H9 (cell line): Measurements from ENCODE around the gene ANKRD13C. TPM values are rescaled to one million over a fixed set of nuclear protein-coding genes. Genes with fewer than 3 reads are reported as not detected.

Experiments
- DNase-seq: peaks from one replicate; pipeline ENCODE4 v3.0.0-alpha.2; 2017
- H2AFZ ChIP-seq: one replicate; pipeline ENCODE4 v1.6.1; 2013; ENCODE audit warnings: mild to moderate bottlenecking, low read length, control low read depth, moderate library complexity
- H2AK5ac ChIP-seq: 2 replicates; pipeline ENCODE4 v1.6.1; 2013; ENCODE audit warnings: low read length, control low read depth, mixed read lengths; ENCODE audit not compliant: insufficient read length
- H2BK120ac ChIP-seq: one replicate; pipeline ENCODE4 v1.6.1; 2013; ENCODE audit warnings: low read depth, mild to moderate bottlenecking, low read length, control low read depth, inconsistent platforms; ENCODE audit not compliant: poor library complexity, severe bottlenecking
- H2BK12ac ChIP-seq: 2 replicates; pipeline ENCODE4 v1.6.1; 2013; ENCODE audit warnings: low read length, control low read depth, mixed read lengths, low read depth; ENCODE audit not compliant: insufficient read length
- H2BK15ac ChIP-seq: 2 replicates; pipeline ENCODE4 v1.6.1; 2013; ENCODE audit warnings: low read depth, low read length, control low read depth
- H2BK20ac ChIP-seq: one replicate; pipeline ENCODE4 v1.6.1; 2013; ENCODE audit warnings: low read depth, mild to moderate bottlenecking, low read length, control low read depth, inconsistent platforms; ENCODE audit not compliant: poor library complexity, severe bottlenecking
- H2BK5ac ChIP-seq: 2 replicates; pipeline ENCODE4 v1.6.1; 2013; ENCODE audit warnings: low read length, control low read depth, mixed read lengths; ENCODE audit not compliant: insufficient read length
- H3K14ac ChIP-seq: 2 replicates; pipeline ENCODE4 v1.6.1; 2013; ENCODE audit warnings: low read length, control low read depth; ENCODE audit not compliant: insufficient read depth
- H3K18ac ChIP-seq: 2 replicates; pipeline ENCODE4 v1.6.1; 2013; ENCODE audit warnings: low read depth, mild to moderate bottlenecking, mixed read lengths, low read length, control low read depth; ENCODE audit not compliant: insufficient read length
- H3K23ac ChIP-seq: 2 replicates; pipeline ENCODE4 v1.6.1; 2013; ENCODE audit warnings: low read length, control low read depth, mixed read lengths, low read depth; ENCODE audit not compliant: insufficient read length
- H3K23me2 ChIP-seq: 2 replicates; pipeline ENCODE4 v1.6.1; 2013; ENCODE audit warnings: low read depth, mild to moderate bottlenecking, mixed read lengths, low read length, control low read depth; ENCODE audit not compliant: insufficient read length, poor library complexity, severe bottlenecking
- H3K27ac ChIP-seq: 2 replicates; pipeline ENCODE4 v1.5.1; 2013; ENCODE audit warnings: low read length, control low read depth, mixed read lengths, low read depth; ENCODE audit not compliant: insufficient read length
- H3K27me3 ChIP-seq: 2 replicates; pipeline ENCODE4 v1.6.1; 2013; ENCODE audit warnings: low read length, control low read depth, inconsistent platforms; ENCODE audit not compliant: insufficient read depth
- H3K4ac ChIP-seq: 2 replicates; pipeline ENCODE4 v1.6.1; 2013; ENCODE audit warnings: low read depth, mild to moderate bottlenecking, control low read depth, inconsistent platforms, low read length, moderate library complexity
- H3K4me1 ChIP-seq: 2 replicates; pipeline ENCODE4 v1.6.1; 2013; ENCODE audit warnings: low read length, control low read depth, inconsistent platforms; ENCODE audit not compliant: insufficient read depth
- H3K4me2 ChIP-seq: 2 replicates; pipeline ENCODE4 v1.6.1; 2013; ENCODE audit warnings: low read length, control low read depth, mixed read lengths; ENCODE audit not compliant: insufficient read length, insufficient read depth
- H3K56ac ChIP-seq: 2 replicates; pipeline ENCODE4 v1.6.1; 2013; ENCODE audit warnings: low read depth, mild to moderate bottlenecking, mixed read lengths, low read length, control low read depth; ENCODE audit not compliant: insufficient read length
- H3K79me1 ChIP-seq: 2 replicates; pipeline ENCODE4 v1.6.1; 2013; ENCODE audit warnings: low read depth, mild to moderate bottlenecking, moderate library complexity, low read length, control low read depth, inconsistent platforms; ENCODE audit not compliant: insufficient read depth, poor library complexity, severe bottlenecking
- H3K79me2 ChIP-seq: 2 replicates; pipeline ENCODE4 v1.6.1; 2013; ENCODE audit warnings: low read length, control low read depth, inconsistent platforms; ENCODE audit not compliant: insufficient read depth
- H3K9ac ChIP-seq: 2 replicates; pipeline ENCODE4 v1.6.1; 2013; ENCODE audit warnings: low read length, control low read depth, mixed read lengths; ENCODE audit not compliant: insufficient read length; ENCODE audit errors: extremely low read depth
- H3K9me3 ChIP-seq: one replicate; pipeline ENCODE4 v1.6.1; 2013; ENCODE audit warnings: low read depth, low read length, inconsistent platforms; ENCODE audit not compliant: control insufficient read depth
- H3T11ph ChIP-seq: one replicate; pipeline ENCODE4 v1.6.1; 2013; ENCODE audit warnings: mild to moderate bottlenecking, low read length, control low read depth, inconsistent platforms
- H4K20me1 ChIP-seq: one replicate; pipeline ENCODE4 v1.6.1; 2013; ENCODE audit not compliant: control insufficient read depth, insufficient read length, insufficient read depth
- H4K5ac ChIP-seq: 2 replicates; pipeline ENCODE4 v1.6.1; 2013; ENCODE audit warnings: low read depth, mild to moderate bottlenecking, mixed read lengths, low read length, control low read depth; ENCODE audit not compliant: insufficient read length
- H4K8ac ChIP-seq: replicated peaks from 2 replicates; pipeline ENCODE4 v1.6.1; 2013; ENCODE audit warnings: low read length, control low read depth, mixed read lengths, low read depth; ENCODE audit not compliant: insufficient read length
- H4K91ac ChIP-seq: 2 replicates; pipeline ENCODE4 v1.6.1; 2013; ENCODE audit warnings: low read depth, mild to moderate bottlenecking, moderate library complexity, mixed read lengths, low read length, control low read depth; ENCODE audit not compliant: insufficient read length
- H3K27ac Mint-ChIP-seq, 3 experiments: 2 replicates in 2 of 3; 3 replicates in 1 of 3; pipeline ENCODE4 v1.8.0; 2020 to 2021; ENCODE audit warnings: mixed read lengths in 3 of 3, mild to moderate bottlenecking in 1 of 3, moderate library complexity in 1 of 3
- H3K27me3 Mint-ChIP-seq: 2 replicates; pipeline ENCODE4 v1.8.0; 2021; ENCODE audit warnings: low read depth, mild to moderate bottlenecking, moderate library complexity, mixed read lengths
- H3K36me3 Mint-ChIP-seq, 3 experiments: 2 replicates in 2 of 3; 3 replicates in 1 of 3; pipeline ENCODE4 v1.8.0; 2020 to 2021; ENCODE audit warnings: low read depth in 3 of 3, mixed read lengths in 3 of 3; ENCODE audit not compliant: insufficient read depth in 1 of 3
- H3K4me1 Mint-ChIP-seq, 2 experiments: 2 replicates each; pipeline ENCODE4 v1.8.0; 2020; ENCODE audit warnings: mixed read lengths in 2 of 2
- H3K4me3 Mint-ChIP-seq, 2 experiments: 2 replicates in 1 of 2; 3 replicates in 1 of 2; pipeline ENCODE4 v1.8.0; 2020 to 2021; ENCODE audit warnings: mild to moderate bottlenecking in 2 of 2, mixed read lengths in 2 of 2, moderate library complexity in 1 of 2
- H3K9me3 Mint-ChIP-seq, 2 experiments: 2 replicates in 1 of 2; 3 replicates in 1 of 2; pipeline ENCODE4 v1.8.0; 2020; ENCODE audit warnings: mild to moderate bottlenecking in 2 of 2, mixed read lengths in 2 of 2, moderate library complexity in 1 of 2
- CTCF ChIP-seq: fragments of 200-600 bp; sonication (generic); conservative IDR thresholded peaks from 3 replicates; pipeline ENCODE4 v1.8.0; 2021; ENCODE audit warnings: antibody characterized with exemption, mild to moderate bottlenecking
- WGBS: extraction: QIAGEN DNeasy Blood & Tissue Kit; methylation state at CpG from one replicate; pipeline ENCODE4 v1.1.7; 2013; ENCODE audit warnings: missing lambda C conversion rate, low lambda C conversion rate, mixed read lengths; ENCODE audit not compliant: insufficient read length; ENCODE audit errors: extremely low coverage; 5-methylcytosine and 5-hydroxymethylcytosine counted together
- total RNA-seq: library from RNA; stranded (reverse); gene quantifications from 2 replicates; pipeline ENCODE4 v1.2.1, GENCODE V29; 2021

The ANKRD13C gene
- total RNA-seq, 1 experiment from 2014 or later, result 19.7 TPM

- Histone ChIP-seq H2BK5ac (no peak overlapping the region), H3K14ac (no peak overlapping the region), H3K9me3 (no peaks in the 10 kb centered on the region), H2BK15ac (no peak overlapping the region), H2BK12ac (no peak overlapping the region), H3K4ac (no peak overlapping the region), H2BK120ac (no peak overlapping the region), H4K91ac (no peak overlapping the region), H3K79me2 (no peaks in the 10 kb centered on the region), H2AFZ (no peak overlapping the region), H3K79me1 (no peaks in the 10 kb centered on the region), H3K23me2 (no peaks in the 10 kb centered on the region), H3K23ac (no peak overlapping the region), H4K5ac (no peak overlapping the region), H2BK20ac (no peak overlapping the region), H4K20me1 (no peaks in the 10 kb centered on the region), H3K27me3 (no peaks in the 10 kb centered on the region), H4K8ac (no peak overlapping the region), H3K4me1 (no peaks in the 10 kb centered on the region), H3K4me2 (no peak overlapping the region), H3T11ph (no peak overlapping the region), H3K18ac (no peak overlapping the region), H2AK5ac (no peak overlapping the region), H3K27ac (no peak overlapping the region), H3K9ac (no peak overlapping the region), H3K56ac (no peak overlapping the region)
- TF ChIP-seq CTCF, result no peak
- Mint-ChIP-seq H3K36me3 (no peaks in the 10 kb centered on the region), H3K4me1 (no peaks in the 10 kb centered on the region), H3K27me3 (no peaks in the 10 kb centered on the region), H3K27ac (peak overlapping the region in 1 of 3 experiments; percentile 82; a peak in 1 of 7 replicates), H3K4me3 (no peak overlapping the region), H3K9me3 (no peaks in the 10 kb centered on the region)
- DNase-seq, result no peak
- WGBS, result no CpG with 5 or more reads among the region's 6 CpGs
These were observed 31.0 kb upstream of the ANKRD13C start for GRCh38 chr1:70385477-70385876.
